GM12878 (cell line): ENCODE measurements around the gene HOXC13. TPM values are rescaled to one million over a fixed set of nuclear protein-coding genes. Genes with fewer than 3 reads are reported as not detected.

ENCODE experiments used
- ATAC-seq: fragments of 200-7000 bp; cut with Tn5 transposase; 3 replicates; pipeline ENCODE4 v1.9.1; 2020; ENCODE audit warnings: mild to moderate bottlenecking, moderate library complexity
- BruUV-seq: library from RNA; stranded (reverse); fragments of 400-500 nt; replicated peaks from 2 replicates; lab custom pipeline; 2021; lab: Mats Ljungman, UMichigan
- CTCF ChIA-PET: fragments of 300-600 bp; sonication (Branson Sonifier 250); formaldehyde crosslinking; extraction: SDS; loops from one replicate; lab custom pipeline; 2021; ENCODE audit warnings: inconsistent platforms; lab: Yijun Ruan, JAX
- POLR2A ChIA-PET: fragments of 350-600 bp; formaldehyde crosslinking; extraction: SDS; loops from one replicate; lab custom pipeline; 2021; ENCODE audit warnings: inconsistent platforms; lab: Charles Lee
- RAD21 ChIA-PET: fragments of 300-600 bp; sonication (Branson Sonifier 250); formaldehyde crosslinking; loops from one replicate; lab custom pipeline; 2023; ENCODE audit warnings: antibody characterized with exemption; ENCODE audit not compliant: unreplicated experiment; lab: Charles Lee
- SMC1A ChIA-PET: fragments of 300-600 bp; sonication (Branson Sonifier 250); formaldehyde crosslinking; loops from one replicate; lab custom pipeline; 2023; ENCODE audit not compliant: unreplicated experiment, uncharacterized antibody; lab: Charles Lee
- DNase-seq: peaks from one replicate; pipeline ENCODE4 v3.0.0-alpha.2; 2011; ENCODE audit warnings: low read depth, low spot score
- FAIRE-seq: peaks from 3 replicates; lab custom pipeline; 2011; peaks lifted over from hg19 to GRCh38; lab: Jason Lieb, UNC
- H2AFZ ChIP-seq: 2 replicates; pipeline ENCODE4 v1.6.0; 2011; ENCODE audit warnings: low read depth, low read length, control low read depth; ENCODE audit not compliant: control insufficient read depth
- H3K27ac ChIP-seq: 2 replicates; pipeline ENCODE4 v1.5.1; 2011; ENCODE audit warnings: control low read depth; ENCODE audit not compliant: control insufficient read depth, insufficient read depth
- H3K27me3 ChIP-seq, 2 experiments: replicated peaks in 1 of 2; 2 replicates each; pipeline versions ENCODE4 v1.6.0 to v1.6.1; 2011; ENCODE audit warnings: low read length in 1 of 2; ENCODE audit not compliant: control insufficient read depth in 2 of 2, insufficient read depth in 2 of 2
- H3K36me3 ChIP-seq, 2 experiments: 2 replicates each; pipeline ENCODE4 v1.5.1; 2011; ENCODE audit warnings: low read length in 1 of 2; ENCODE audit not compliant: control insufficient read depth in 2 of 2, insufficient read depth in 2 of 2
- H3K4me1 ChIP-seq: 2 replicates; pipeline ENCODE4 v1.6.1; 2011; ENCODE audit warnings: mild to moderate bottlenecking, low read length, moderate library complexity, mixed read lengths; ENCODE audit not compliant: control insufficient read depth, insufficient read depth
- H3K4me2 ChIP-seq: 2 replicates; pipeline ENCODE4 v1.6.0; 2011; ENCODE audit warnings: control low read depth; ENCODE audit not compliant: control insufficient read depth, insufficient read depth
- H3K4me3 ChIP-seq: fragments of 200-600 bp; sonication (generic); 2 replicates; pipeline ENCODE4 v1.5.1; 2016
- H3K79me2 ChIP-seq: 2 replicates; pipeline ENCODE4 v1.6.0; 2011; ENCODE audit warnings: low read length; ENCODE audit not compliant: control insufficient read depth, insufficient read depth
- H3K9ac ChIP-seq: 2 replicates; pipeline ENCODE4 v1.8.0; 2011; ENCODE audit warnings: low read length, control low read depth, mixed read lengths; ENCODE audit not compliant: control insufficient read depth, insufficient read depth
- H3K9me3 ChIP-seq: replicated peaks from 3 replicates; pipeline ENCODE4 v1.5.1; 2011; ENCODE audit warnings: mild to moderate bottlenecking, low read length; ENCODE audit not compliant: control insufficient read depth, insufficient read depth
- H4K20me1 ChIP-seq: 2 replicates; pipeline ENCODE4 v1.6.0; 2011; ENCODE audit not compliant: control insufficient read depth, insufficient read depth
- CREM ChIP-seq: IDR thresholded peaks from 2 replicates; pipeline ENCODE4 v1.6.1; 2014; ENCODE audit warnings: antibody characterized with exemption, low read depth
- E4F1 ChIP-seq: fragments of 450-650 bp; IDR thresholded peaks from 2 replicates; pipeline ENCODE4 v1.6.1; 2018; ENCODE audit warnings: borderline replicate concordance, mild to moderate bottlenecking; ENCODE audit not compliant: partially characterized antibody
- GATAD2B ChIP-seq: fragments of 450-650 bp; conservative IDR thresholded peaks from 2 replicates; pipeline ENCODE4 v1.6.1; 2017; ENCODE audit warnings: low read depth, mild to moderate bottlenecking, moderate library complexity
- HDAC2 ChIP-seq: fragments of 200-600 bp; sonication (generic); IDR thresholded peaks from 2 replicates; pipeline ENCODE4 v1.6.1; 2017
- LARP7 ChIP-seq: fragments of 450-650 bp; IDR thresholded peaks from 2 replicates; pipeline ENCODE4 v1.6.1; 2017; ENCODE audit warnings: mild to moderate bottlenecking
- MXI1 ChIP-seq: fragments of 150-350 bp; IDR thresholded peaks from 2 replicates; pipeline ENCODE4 v1.6.1; 2011; ENCODE audit warnings: low read depth, mild to moderate bottlenecking, inconsistent platforms, low read length, improper control_type of control experiment
- MYC ChIP-seq: IDR thresholded peaks from 2 replicates; pipeline ENCODE4 v1.6.1; 2011; ENCODE audit warnings: mild to moderate bottlenecking, low read length, moderate library complexity, inconsistent platforms; ENCODE audit not compliant: insufficient read depth, insufficient replicate concordance, insufficient read length, severe bottlenecking
- NBN ChIP-seq: fragments of 450-650 bp; IDR thresholded peaks from 2 replicates; pipeline ENCODE4 v1.6.1; 2016
- NFIC ChIP-seq: IDR thresholded peaks from 2 replicates; pipeline ENCODE4 v1.6.1; 2012; ENCODE audit warnings: low read depth, mild to moderate bottlenecking, inconsistent platforms, low read length, moderate library complexity
- NR2F1 ChIP-seq: fragments of 450-650 bp; conservative IDR thresholded peaks from 2 replicates; pipeline ENCODE4 v1.6.1; 2017; ENCODE audit warnings: mild to moderate bottlenecking
- POLR2A ChIP-seq: IDR thresholded peaks from 2 replicates; pipeline ENCODE4 v1.6.1; 2011; ENCODE audit warnings: low read depth, mild to moderate bottlenecking, low read length
- POLR2AphosphoS5 ChIP-seq: IDR thresholded peaks from 2 replicates; pipeline ENCODE4 v1.6.1; 2011; ENCODE audit warnings: mild to moderate bottlenecking, low read length, inconsistent platforms
- RB1 ChIP-seq: fragments of 450-650 bp; formaldehyde crosslinking; IDR thresholded peaks from 2 replicates; pipeline ENCODE4 v1.6.1; 2017; ENCODE audit warnings: mild to moderate bottlenecking, borderline replicate concordance
- RBBP5 ChIP-seq: fragments of 200-600 bp; sonication (generic); conservative IDR thresholded peaks from 2 replicates; pipeline ENCODE4 v1.6.1; 2016
- SIX5 ChIP-seq: IDR thresholded peaks from 2 replicates; pipeline ENCODE4 v1.6.1; 2011; ENCODE audit warnings: mild to moderate bottlenecking, low read depth, low read length, moderate library complexity; ENCODE audit not compliant: severe bottlenecking
- SMARCA5 ChIP-seq: fragments of 450-650 bp; IDR thresholded peaks from 2 replicates; pipeline ENCODE4 v1.6.1; 2017; ENCODE audit warnings: mild to moderate bottlenecking
- SP1 ChIP-seq: IDR thresholded peaks from one replicate; pipeline ENCODE4 v1.6.1; 2011; ENCODE audit warnings: low read depth, low read length
- SPI1 ChIP-seq: IDR thresholded peaks from 2 replicates; pipeline ENCODE4 v1.6.1; 2011; ENCODE audit warnings: low read depth, mild to moderate bottlenecking, low read length, moderate library complexity, borderline replicate concordance; ENCODE audit not compliant: insufficient read depth
- ZNF217 ChIP-seq: fragments of 450-650 bp; IDR thresholded peaks from 2 replicates; pipeline ENCODE4 v1.6.1; 2017; ENCODE audit warnings: antibody characterized with exemption, mild to moderate bottlenecking
- WGBS: methylation state at CpG from one replicate; pipeline ENCODE4 v1.1.6; 2016; ENCODE audit warnings: low lambda C conversion rate; ENCODE audit not compliant: insufficient replicate concordance, insufficient coverage; ENCODE audit errors: missing lambda C conversion rate; 5-methylcytosine and 5-hydroxymethylcytosine counted together
- in situ Hi-C: fragments of 300-500 bp; cut with MboI; formaldehyde crosslinking; loops from 9 replicates; pipeline ENCODE4 v1.14.3; 2018; ENCODE audit warnings: mixed read lengths
- intact Hi-C: fragments of 100-400 bp; cut with micrococcal nuclease; formaldehyde crosslinking; loops from one replicate; pipeline ENCODE4 v1.14.2; 2022; ENCODE audit not compliant: unreplicated experiment
- polyA plus RNA-seq, 11 experiments: library from polyadenylated mRNA; depleted of rRNA in 4 of 11; unstranded in 6 of 11; stranded (reverse) in 5 of 11; fragments of >200 nt; fragmentation: Nextera tagmentation in 4 of 11; fragmentation: Illumina TruSeq in 1 of 11; extraction: Ambion mirVana in 4 of 11; extraction: Trizol in 1 of 11; gene quantifications; 1 replicate in 1 of 11; 2 replicates in 10 of 11; pipeline versions ENCODE4 v1.2.1 to v1.2.3, GENCODE V29; 2011 to 2016; ENCODE audit warnings: inconsistent platforms in 2 of 11, missing spikeins in 2 of 11, low read depth in 1 of 11
- total RNA-seq, 4 experiments: library from RNA; depleted of rRNA in 3 of 4; stranded (reverse); fragments of >200 nt in 3 of 4; fragmentation: Illumina TruSeq in 1 of 4; extraction: Trizol in 1 of 4; gene quantifications; 2 replicates each; pipeline versions ENCODE4 v1.2.1 to v1.2.3, GENCODE V29; 2013 to 2021

The HOXC13 gene
- total and polyA plus RNA-seq, 10 of the 15 experiments (the other 5 are each of a cell fraction or from before 2014, with no cell fraction given), result not detected

- TF ChIP-seq MXI1 (no peak), RBBP5 (no peak), POLR2A (no peak), NBN (no peak), NFIC (no peak), LARP7 (no peak), E4F1 (no peak), HDAC2 (no peak), SIX5 (no peak)
Measured at GRCh38 chr12:53935383-53936341, 3.0 kb upstream of the HOXC13 start (continued).

- CTCF ChIA-PET, result no interaction called here
- intact Hi-C loops, result no loop called here
- WGBS, result 29% methylated on average over 12 of the region's 12 CpGs
Measured at GRCh38 chr12:53937099-53937498, 1.5 kb upstream of the HOXC13 start.

More at GRCh38 chr12:53937099-53937498, 1.5 kb upstream of the HOXC13 start:
- RAD21 ChIA-PET, result no interaction called here
- Histone ChIP-seq H3K4me2 (no peak overlapping the region), H3K79me2 (no peaks in the 10 kb centered on the region), H3K4me1 (no peaks in the 10 kb centered on the region), H2AFZ (no peak overlapping the region), H3K9ac (no peak overlapping the region), H3K27ac (no peak overlapping the region), H4K20me1 (no peaks in the 10 kb centered on the region; the same call in 1 of the 2 replicates), H3K9me3 (no peaks in the 10 kb centered on the region; the same call in 1 of the 3 replicates), H3K27me3 (peaks cover 22 to 36% of the 10 kb centered on the region in 2 experiments), H3K4me3 (no peak overlapping the region), H3K36me3 (no peaks in the 10 kb centered on the region)
- SMC1A ChIA-PET, result no interaction called here
- no peak for ATAC-seq
- FAIRE-seq, result no peak
- no TSS peak for BruUV-seq
- in situ Hi-C loops, result no loop called here
- POLR2A ChIA-PET, result no interaction called here
- DNase-seq, result no peak
- TF ChIP-seq NR2F1 (no peak), POLR2AphosphoS5 (no peak), SP1 (no peak), SPI1 (no peak), CREM (no peak), MYC (no peak), E4F1 (no peak), SMARCA5 (no peak), RB1 (no peak), ZNF217 (no peak), GATAD2B (no peak)
